Measurements from ENCODE around the gene TNFSF4. TPM values are rescaled to one million over a fixed set of nuclear protein-coding genes. Genes with fewer than 3 reads are reported as not detected.
A peak's percentile ranks its signal among the peaks of the same experiment; 100 is the strongest.

TNFSF4 gene
- total and polyA plus RNA-seq, 8 donors, result 0.14 to 2.2 (median 0.56) TPM; not detected in 4

DNA sequence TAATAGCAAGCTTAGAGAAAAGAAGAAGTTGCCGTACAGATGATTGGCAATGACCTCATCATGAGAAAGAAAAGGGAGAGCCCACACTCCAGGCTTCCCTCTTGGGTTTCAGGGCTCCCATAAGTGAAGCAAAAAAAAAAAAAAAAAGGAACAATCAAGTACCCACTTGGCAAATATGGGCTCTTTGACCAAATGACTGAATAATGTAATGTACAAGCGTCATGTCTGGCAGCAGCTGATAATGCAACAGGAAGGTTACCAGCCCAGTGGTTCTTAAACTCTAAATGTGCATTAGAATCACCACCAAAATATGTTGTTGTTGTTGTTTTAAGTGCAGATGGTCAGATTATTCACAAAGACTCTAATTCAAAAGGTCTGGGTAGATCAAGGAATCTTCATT lies 13.5 kb downstream of the TNFSF4 start:
- H3K36me3 ChIP-seq, result no peaks in the 10 kb centered on the region
- intact Hi-C loops (cut with DNase I; ENCODE audit: low total_unique reads), result no loop called here
- no peaks in the 10 kb centered on the region for H3K9me3 ChIP-seq
- no peak overlapping the region for H3K27ac ChIP-seq
- 81 to 93% (median 82%) methylated on average over 2 of the region's 2 CpGs for WGBS, 5 donors
- no peaks in the 10 kb centered on the region for H3K27me3 ChIP-seq
- no peak for DNase-seq
- no peak for TF ChIP-seq POLR2AphosphoS5 (IDR thresholded peaks at IDR 0.05)
- no peak for TF ChIP-seq POLR2A (IDR thresholded peaks at IDR 0.05)
- TF ChIP-seq EP300 (IDR thresholded peaks at IDR 0.05), result no peak
- no peak for TF ChIP-seq CTCF (IDR thresholded peaks at IDR 0.05)
- H3K4me1 ChIP-seq, result peaks cover 11 to 20% (median 17%) of the 10 kb centered on the region in 4 donors
- H3K4me3 ChIP-seq, result no peak overlapping the region

DNA sequence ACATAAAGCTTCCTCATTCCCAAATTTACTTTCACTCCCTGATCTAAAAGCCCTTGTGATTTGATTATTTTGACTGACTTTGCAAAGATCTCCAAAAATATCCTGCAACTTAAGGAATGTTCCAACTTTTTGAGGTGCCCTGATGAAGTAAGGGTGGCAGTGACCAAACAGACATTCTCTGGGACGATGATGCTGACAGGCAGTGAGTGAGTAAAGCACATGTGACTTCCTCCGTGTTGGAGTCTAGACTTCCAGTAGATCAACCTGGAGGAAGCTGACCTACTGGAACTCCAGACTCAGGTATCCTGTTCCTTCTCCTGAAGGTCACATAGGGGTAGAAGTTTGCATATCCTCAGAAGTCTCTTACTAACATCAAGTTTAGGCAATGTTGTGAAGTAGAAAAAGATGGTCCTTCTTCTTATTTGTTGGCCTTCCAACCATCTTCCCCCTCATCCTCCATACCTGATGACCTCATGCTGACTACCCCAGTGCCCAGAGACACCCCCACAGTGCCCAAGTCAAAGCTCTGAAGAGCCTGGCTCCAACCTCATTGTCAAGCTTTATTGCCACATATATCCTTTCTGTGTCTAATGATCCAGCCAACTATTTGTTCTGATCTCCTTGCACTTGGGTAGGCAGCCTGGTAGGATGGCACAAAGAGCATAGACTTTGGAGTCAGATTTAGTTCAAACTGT lies 16.0 kb downstream of the TNFSF4 start:
- Histone ChIP-seq H3K27me3 (no peaks in the 10 kb centered on the region), H3K36me3 (peaks cover 0 to 5% (median 0%) of the 10 kb centered on the region in 4 donors), H3K9me3 (no peaks in the 10 kb centered on the region), H3K4me3 (no peak overlapping the region), H3K27ac (peak overlapping the region in 4 of 5 donors; percentile 3 to 83 (median 78)), H3K4me1 (peaks cover 11 to 20% (median 17%) of the 10 kb centered on the region in 4 donors)
- DNase-seq, result no peak
- 33 to 51% (median 43%) methylated on average over 2 of the region's 2 CpGs for WGBS, 5 donors
- TF ChIP-seq EP300 (IDR thresholded peaks at IDR 0.05), result no peak
- TF ChIP-seq POLR2AphosphoS5 (IDR thresholded peaks at IDR 0.05), result no peak
- no peak for TF ChIP-seq POLR2A (IDR thresholded peaks at IDR 0.05)
- no peak for TF ChIP-seq CTCF (IDR thresholded peaks at IDR 0.05)
- intact Hi-C loops (cut with DNase I; ENCODE audit: low total_unique reads), result no loop called here

DNA sequence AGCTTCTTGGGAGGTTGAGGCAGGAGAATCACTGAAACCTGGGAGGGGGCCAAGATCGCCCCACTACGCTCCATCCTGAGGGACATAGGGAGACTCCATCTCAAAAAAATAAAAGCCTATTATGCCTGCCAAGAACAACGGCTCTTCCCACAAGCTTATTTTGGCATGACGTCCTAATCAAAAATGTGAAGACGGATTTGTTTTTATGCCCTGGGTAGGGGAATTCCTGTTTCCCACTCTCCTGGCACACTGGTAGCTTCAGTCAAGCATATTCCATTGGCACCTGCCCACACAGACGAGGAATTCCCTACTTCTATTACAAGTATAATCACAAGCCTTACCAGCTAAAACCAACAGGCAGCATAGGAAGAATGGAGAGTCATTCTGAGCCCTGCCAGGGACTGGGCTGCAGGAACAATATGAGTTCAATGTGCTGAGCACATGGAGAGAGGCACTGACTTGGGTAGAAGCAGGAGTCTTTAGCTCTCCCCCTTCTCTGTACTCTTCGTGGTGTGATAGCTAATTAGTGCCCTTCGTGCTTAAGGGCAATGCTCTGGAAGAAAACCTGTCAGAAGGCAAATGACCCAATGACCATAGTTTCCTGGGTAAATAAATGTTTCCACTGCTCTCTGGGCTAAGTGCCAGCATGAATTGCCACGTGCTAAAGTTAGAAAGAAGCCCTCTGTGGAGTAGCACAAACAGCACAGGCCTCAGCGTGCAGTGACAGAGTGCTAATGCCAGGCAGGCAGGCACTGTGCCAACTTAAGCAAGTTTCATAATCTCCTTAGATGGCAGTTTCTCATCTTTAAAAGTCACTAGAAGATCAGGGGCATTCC lies 16.8 kb downstream of the TNFSF4 start:
- peak; percentile 63 to 75 (median 73) for TF ChIP-seq POLR2AphosphoS5 (IDR thresholded peaks at IDR 0.05)
- TF ChIP-seq EP300 (IDR thresholded peaks at IDR 0.05), result no peak
- H3K36me3 ChIP-seq, result peaks cover 0 to 7% (median 0%) of the 10 kb centered on the region in 4 donors
- H3K4me1 ChIP-seq, result peaks cover 11 to 20% (median 17%) of the 10 kb centered on the region in 4 donors
- H3K4me3 ChIP-seq, result no peak overlapping the region
- H3K27ac ChIP-seq, result peak overlapping the region; percentile 52 to 83 (median 76)
- no peaks in the 10 kb centered on the region for H3K9me3 ChIP-seq
- WGBS, 5 donors, result 18 to 28% (median 22%) methylated on average over 9 to 10 of the region's 10 CpGs
- intact Hi-C loops (cut with DNase I; ENCODE audit: low total_unique reads), result no loop called here
- DNase-seq, result peak; percentile 91 to 93
- H3K27me3 ChIP-seq, result no peaks in the 10 kb centered on the region

DNA sequence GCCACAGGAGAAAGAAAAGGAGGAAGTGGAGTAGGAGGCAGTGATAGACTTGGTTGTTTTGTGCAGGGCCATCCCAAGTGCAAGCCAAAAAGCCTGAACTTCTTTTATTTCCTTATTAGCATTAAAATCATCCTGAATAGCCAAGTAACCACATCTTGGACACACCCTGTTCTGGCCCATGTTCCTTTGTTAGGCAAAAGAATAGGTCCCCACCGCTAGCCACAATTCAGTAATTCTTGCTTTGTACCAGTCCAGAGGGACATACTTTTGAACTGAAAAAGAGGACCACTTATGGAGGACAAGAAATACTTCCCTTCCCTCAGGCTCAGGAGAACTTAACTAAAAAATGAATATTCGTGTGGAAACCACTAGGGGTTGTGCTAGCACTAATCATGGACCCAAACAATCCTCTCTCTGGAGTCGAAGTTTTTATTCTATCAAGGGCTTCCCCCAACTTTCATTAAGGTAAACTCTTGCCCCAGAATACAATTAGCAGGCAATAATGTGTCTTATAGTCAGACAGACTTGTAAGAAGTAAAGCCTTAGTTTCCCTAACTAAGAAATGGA lies 19.4 kb downstream of the TNFSF4 start:
- no peak for DNase-seq
- Histone ChIP-seq H3K27me3 (no peaks in the 10 kb centered on the region), H3K4me3 (no peak overlapping the region), H3K9me3 (no peaks in the 10 kb centered on the region), H3K27ac (no peak overlapping the region), H3K36me3 (peaks cover 0 to 7% (median 0%) of the 10 kb centered on the region in 4 donors), H3K4me1 (peaks cover 11 to 20% (median 17%) of the 10 kb centered on the region in 4 donors)
- intact Hi-C loops (cut with DNase I; ENCODE audit: low total_unique reads), result no loop called here
- 84 to 91% (median 89%) methylated on average over 3 of the region's 3 CpGs for WGBS, 5 donors
- TF ChIP-seq POLR2A (IDR thresholded peaks at IDR 0.05), result no peak
- TF ChIP-seq POLR2AphosphoS5 (IDR thresholded peaks at IDR 0.05), result no peak
- no peak for TF ChIP-seq EP300 (IDR thresholded peaks at IDR 0.05)
- no peak for TF ChIP-seq CTCF (IDR thresholded peaks at IDR 0.05)
